Astrocyte (in vitro differentiated cells and primary cell): ENCODE data around the gene ARG1. TPM values are rescaled to one million over a fixed set of nuclear protein-coding genes. Genes with fewer than 3 reads are reported as not detected.

ENCODE experiments used
- DNase-seq: peaks from one replicate; pipeline ENCODE4 v3.0.0-alpha.2; 2010; ENCODE audit warnings: low read depth
- FAIRE-seq: peaks from 2 replicates; lab custom pipeline; 2011; peaks lifted over from hg19 to GRCh38; lab: Jason Lieb, UNC
- H2AFZ ChIP-seq: 2 replicates; pipeline ENCODE4 v1.6.0; 2012; ENCODE audit warnings: low read depth, low read length, inconsistent platforms
- H3K27ac ChIP-seq: 2 replicates; pipeline ENCODE4 v1.5.1; 2011; ENCODE audit warnings: low read depth, low read length, inconsistent platforms
- H3K27me3 ChIP-seq: 2 replicates; pipeline ENCODE4 v1.6.0; 2011; ENCODE audit warnings: low read length, inconsistent platforms; ENCODE audit not compliant: insufficient read depth
- H3K36me3 ChIP-seq: 2 replicates; pipeline ENCODE4 v1.5.1; 2011; ENCODE audit warnings: low read length, inconsistent platforms; ENCODE audit not compliant: insufficient read depth
- H3K4me1 ChIP-seq: 2 replicates; pipeline ENCODE4 v1.5.1; 2011; ENCODE audit warnings: low read length, inconsistent platforms; ENCODE audit not compliant: insufficient read depth
- H3K4me2 ChIP-seq: 2 replicates; pipeline ENCODE4 v1.6.0; 2012; ENCODE audit warnings: low read length, inconsistent platforms
- H3K4me3 ChIP-seq: 2 replicates; pipeline ENCODE4 v1.5.1; 2011; ENCODE audit warnings: low read depth, mild to moderate bottlenecking, low read length, inconsistent platforms; ENCODE audit not compliant: insufficient read depth
- H3K79me2 ChIP-seq: 2 replicates; pipeline ENCODE4 v1.6.0; 2012; ENCODE audit warnings: mild to moderate bottlenecking, low read length, inconsistent platforms; ENCODE audit not compliant: insufficient read depth
- H3K9ac ChIP-seq: 2 replicates; pipeline ENCODE4 v1.6.0; 2012; ENCODE audit warnings: mild to moderate bottlenecking, low read length, inconsistent platforms
- H3K9me3 ChIP-seq: 2 replicates; pipeline ENCODE4 v1.5.1; 2012; ENCODE audit warnings: low read depth, mild to moderate bottlenecking, low read length, inconsistent platforms; ENCODE audit not compliant: insufficient read depth
- H4K20me1 ChIP-seq: 2 replicates; pipeline ENCODE4 v1.6.0; 2012; ENCODE audit warnings: low read length, inconsistent platforms; ENCODE audit not compliant: insufficient read depth
- H3K27ac Mint-ChIP-seq: one replicate; pipeline ENCODE4 v1.8.0; 2021; ENCODE audit warnings: mild to moderate bottlenecking, mixed read lengths; ENCODE audit not compliant: unreplicated experiment
- H3K27me3 Mint-ChIP-seq: one replicate; pipeline ENCODE4 v1.8.0; 2021; ENCODE audit warnings: low read depth, mixed read lengths; ENCODE audit not compliant: unreplicated experiment
- H3K36me3 Mint-ChIP-seq: one replicate; pipeline ENCODE4 v1.8.0; 2021; ENCODE audit warnings: low read depth, mixed read lengths; ENCODE audit not compliant: unreplicated experiment
- H3K4me1 Mint-ChIP-seq: one replicate; pipeline ENCODE4 v1.8.0; 2021; ENCODE audit warnings: low read depth, mixed read lengths; ENCODE audit not compliant: unreplicated experiment
- H3K4me3 Mint-ChIP-seq: one replicate; pipeline ENCODE4 v1.8.0; 2021; ENCODE audit warnings: mild to moderate bottlenecking, moderate library complexity, mixed read lengths; ENCODE audit not compliant: unreplicated experiment
- H3K9me3 Mint-ChIP-seq: one replicate; pipeline ENCODE4 v1.8.0; 2021; ENCODE audit warnings: mild to moderate bottlenecking, mixed read lengths; ENCODE audit not compliant: unreplicated experiment
- EZH2 ChIP-seq: IDR thresholded peaks from 2 replicates; pipeline ENCODE4 v1.6.1; 2012; ENCODE audit warnings: mild to moderate bottlenecking, low read length, inconsistent platforms; ENCODE audit not compliant: insufficient read depth
- total RNA-seq: library from RNA; stranded (reverse); gene quantifications from 2 replicates; pipeline ENCODE4 v1.2.1, GENCODE V29; 2021
- TF ChIP-seq, protein P1 (sequence below): IDR thresholded peaks from 2 replicates; pipeline ENCODE4 v1.5.1; 2011; ENCODE audit warnings: low read depth, mild to moderate bottlenecking, inconsistent platforms, low read length, moderate library complexity; ENCODE audit not compliant: insufficient read depth

ARG1 gene
- total RNA-seq, 1 donor from 2014 or later: not detected

DNA sequence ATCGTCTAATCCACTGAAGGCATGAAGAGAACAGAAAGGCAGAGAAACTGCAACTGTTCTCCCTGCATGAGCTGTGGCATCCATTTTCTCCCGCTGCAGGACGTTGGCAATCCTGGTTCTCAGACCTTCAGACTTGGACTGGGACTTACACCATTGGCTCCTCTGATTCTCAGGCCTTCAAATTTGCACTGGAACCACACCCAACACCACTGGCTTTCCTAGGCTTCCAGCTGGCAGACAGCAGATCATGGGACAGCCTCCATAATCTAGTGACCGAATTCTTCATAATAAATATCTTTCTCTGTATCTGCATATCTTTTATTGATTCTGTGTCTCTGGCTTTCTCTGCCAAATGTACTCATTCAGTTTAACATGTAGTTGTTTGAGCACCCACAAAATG is 14.1 kb upstream of the ARG1 start:
- TF ChIP-seq EZH2: no peak
- TF ChIP-seq, protein P1, sequence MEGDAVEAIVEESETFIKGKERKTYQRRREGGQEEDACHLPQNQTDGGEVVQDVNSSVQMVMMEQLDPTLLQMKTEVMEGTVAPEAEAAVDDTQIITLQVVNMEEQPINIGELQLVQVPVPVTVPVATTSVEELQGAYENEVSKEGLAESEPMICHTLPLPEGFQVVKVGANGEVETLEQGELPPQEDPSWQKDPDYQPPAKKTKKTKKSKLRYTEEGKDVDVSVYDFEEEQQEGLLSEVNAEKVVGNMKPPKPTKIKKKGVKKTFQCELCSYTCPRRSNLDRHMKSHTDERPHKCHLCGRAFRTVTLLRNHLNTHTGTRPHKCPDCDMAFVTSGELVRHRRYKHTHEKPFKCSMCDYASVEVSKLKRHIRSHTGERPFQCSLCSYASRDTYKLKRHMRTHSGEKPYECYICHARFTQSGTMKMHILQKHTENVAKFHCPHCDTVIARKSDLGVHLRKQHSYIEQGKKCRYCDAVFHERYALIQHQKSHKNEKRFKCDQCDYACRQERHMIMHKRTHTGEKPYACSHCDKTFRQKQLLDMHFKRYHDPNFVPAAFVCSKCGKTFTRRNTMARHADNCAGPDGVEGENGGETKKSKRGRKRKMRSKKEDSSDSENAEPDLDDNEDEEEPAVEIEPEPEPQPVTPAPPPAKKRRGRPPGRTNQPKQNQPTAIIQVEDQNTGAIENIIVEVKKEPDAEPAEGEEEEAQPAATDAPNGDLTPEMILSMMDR: no peak
- no peak overlapping the region for H3K4me3 ChIP-seq
- H3K36me3 ChIP-seq: no peaks in the 10 kb centered on the region
- H3K4me1 ChIP-seq: no peaks in the 10 kb centered on the region
- no peaks in the 10 kb centered on the region for H3K27me3 ChIP-seq
- H3K9me3 ChIP-seq: no peaks in the 10 kb centered on the region
- no peak overlapping the region for H3K27ac ChIP-seq
- Mint-ChIP-seq H3K9me3 (no peaks in the 10 kb centered on the region), H3K4me3 (no peak overlapping the region), H3K27ac (no peak overlapping the region), H3K36me3 (no peaks in the 10 kb centered on the region), H3K27me3 (no peaks in the 10 kb centered on the region), H3K4me1 (no peaks in the 10 kb centered on the region)
- DNase-seq (no peak), FAIRE-seq (no peak)
- H3K9ac ChIP-seq: no peak overlapping the region
- H3K4me2 ChIP-seq: no peak overlapping the region
- H3K79me2 ChIP-seq: no peaks in the 10 kb centered on the region
- no peak overlapping the region for H2AFZ ChIP-seq
- H4K20me1 ChIP-seq: no peaks in the 10 kb centered on the region

DNA sequence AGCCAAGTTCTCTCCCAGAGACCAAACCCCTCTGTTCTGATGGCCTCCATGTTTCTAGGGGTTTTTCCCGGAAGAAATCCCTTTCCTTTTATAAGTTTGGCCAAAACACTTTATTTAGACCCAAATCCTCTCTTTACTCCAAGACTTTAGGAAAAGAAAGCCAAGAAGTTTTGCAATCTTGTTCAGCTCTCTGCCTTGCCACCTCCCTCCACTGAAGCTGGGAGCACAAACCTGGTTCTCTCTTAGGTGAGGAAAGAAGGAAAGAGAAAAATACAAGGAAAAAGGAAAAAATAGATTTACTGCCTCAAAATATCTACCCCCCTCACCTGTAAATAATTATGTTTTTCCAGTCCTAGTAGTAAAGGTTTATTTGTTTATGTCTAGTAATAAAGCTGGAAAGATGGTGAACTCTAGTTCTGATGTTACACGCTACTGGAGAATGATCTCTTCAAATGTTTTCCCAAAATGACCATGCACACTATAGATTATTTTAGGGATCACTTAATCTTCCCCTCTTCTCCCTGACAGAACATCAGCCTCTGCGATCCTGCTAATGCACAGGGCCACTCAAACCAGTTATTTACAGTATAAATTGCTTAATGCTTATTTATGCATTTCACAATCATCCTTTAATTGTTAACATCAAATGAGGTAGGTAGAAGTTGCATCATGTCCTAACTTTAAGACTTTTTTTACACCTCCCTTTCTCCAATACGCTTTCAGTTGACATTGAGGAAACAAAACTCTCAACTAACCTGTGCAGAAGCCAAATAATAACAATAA is 10.9 kb upstream of the ARG1 start:
- Histone ChIP-seq H3K36me3 (no peaks in the 10 kb centered on the region), H3K4me1 (no peaks in the 10 kb centered on the region), H3K4me3 (no peak overlapping the region), H3K27ac (no peak overlapping the region), H3K79me2 (no peaks in the 10 kb centered on the region), H2AFZ (no peak overlapping the region), H3K27me3 (no peaks in the 10 kb centered on the region), H3K9me3 (no peaks in the 10 kb centered on the region), H4K20me1 (no peaks in the 10 kb centered on the region), H3K9ac (no peak overlapping the region), H3K4me2 (no peak overlapping the region)
- FAIRE-seq (no peak), DNase-seq (no peak)
- Mint-ChIP-seq H3K4me3 (no peak overlapping the region), H3K4me1 (no peaks in the 10 kb centered on the region), H3K36me3 (no peaks in the 10 kb centered on the region), H3K27me3 (no peaks in the 10 kb centered on the region), H3K9me3 (no peaks in the 10 kb centered on the region), H3K27ac (no peak overlapping the region)
- TF ChIP-seq EZH2: no peak
- TF ChIP-seq, protein P1: no peak

DNA sequence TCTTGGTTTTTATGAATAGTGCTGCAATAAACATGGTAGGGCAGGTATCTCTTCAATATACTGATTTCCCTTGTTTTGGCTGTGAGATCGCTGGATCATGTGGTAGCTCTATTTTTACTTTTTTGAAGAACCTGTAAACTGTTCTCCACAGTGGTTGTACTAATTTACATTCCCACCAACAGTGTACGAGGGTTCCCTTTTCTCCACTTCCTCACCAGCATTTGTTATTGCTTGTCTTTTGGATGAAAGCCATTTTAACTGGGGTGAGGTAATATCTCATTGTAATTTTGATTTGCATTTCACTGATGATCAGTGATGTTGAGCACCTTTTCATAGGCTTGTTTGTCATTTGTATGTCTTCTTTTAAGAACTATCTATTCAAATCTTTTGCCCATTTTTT is 8.0 kb upstream of the ARG1 start:
- Histone ChIP-seq H4K20me1 (no peaks in the 10 kb centered on the region), H3K4me1 (no peaks in the 10 kb centered on the region), H3K9ac (no peak overlapping the region), H3K4me2 (no peak overlapping the region), H3K4me3 (no peak overlapping the region), H3K27me3 (no peaks in the 10 kb centered on the region), H2AFZ (no peak overlapping the region), H3K9me3 (no peaks in the 10 kb centered on the region), H3K36me3 (no peaks in the 10 kb centered on the region), H3K79me2 (no peaks in the 10 kb centered on the region), H3K27ac (no peak overlapping the region)
- TF ChIP-seq, protein P1: no peak
- no peak for TF ChIP-seq EZH2
- no peak for FAIRE-seq
- Mint-ChIP-seq H3K9me3 (no peaks in the 10 kb centered on the region), H3K27me3 (no peaks in the 10 kb centered on the region), H3K4me3 (no peak overlapping the region), H3K27ac (no peak overlapping the region), H3K4me1 (no peaks in the 10 kb centered on the region), H3K36me3 (no peaks in the 10 kb centered on the region)
- no peak for DNase-seq
